GM18858 (cell line): ENCODE results near the gene FRY.

Experiments used
- ATAC-seq: cut with Tn5 transposase; IDR thresholded peaks from one replicate; pipeline ENCODE4 v1.9.1; 2021; ENCODE audit not compliant: unreplicated experiment

FRY gene

GRCh38 chr13:32285633-32285965, 254.0 kb downstream of the FRY start:
- ATAC-seq, result no peak

- ATAC-seq, result no peak
These were observed 265.6 kb downstream of the FRY start for GRCh38 chr13:32297206-32297605.

- no peak for ATAC-seq
These were observed 267.1 kb downstream of the FRY start for GRCh38 chr13:32298695-32299094.

- no peak for ATAC-seq
These were observed 268.3 kb downstream of the FRY start for GRCh38 chr13:32299893-32300292.

- no peak for ATAC-seq
These were observed 268.8 kb downstream of the FRY start for GRCh38 chr13:32300406-32300805.

- no peak for ATAC-seq
These were observed 269.3 kb downstream of the FRY start for GRCh38 chr13:32300920-32301319.

- ATAC-seq, result no peak
These were observed 270.9 kb downstream of the FRY start for GRCh38 chr13:32302461-32302860.

GRCh38 chr13:32305646-32306045, 274.1 kb downstream of the FRY start:
- ATAC-seq, result no peak

GRCh38 chr13:32309312-32310133, 277.9 kb downstream of the FRY start:
- peak; percentile 10 for ATAC-seq

GRCh38 chr13:32310134-32310706, 278.6 kb downstream of the FRY start:
- peak; percentile 70 for ATAC-seq

- no peak for ATAC-seq
These were observed 279.8 kb downstream of the FRY start for GRCh38 chr13:32311188-32311897.

- ATAC-seq, result peak; percentile 13
These were observed 283.0 kb downstream of the FRY start for GRCh38 chr13:32314271-32315237.

GRCh38 chr13:32315238-32316027, 283.9 kb downstream of the FRY start, which contains the start of the genes BRCA2 and ZAR1L:
TSS of gene BRCA2 (plus strand) at chr13:32315508. CDS start at chr13:32316461, 953 bp downstream.
TSS of gene ZAR1L (minus strand) at chr13:32315363. CDS start at chr13:32311925, 3,438 bp downstream.
- ATAC-seq, result peak; percentile 89

- peak; percentile 40 for ATAC-seq
These were observed 284.4 kb downstream of the FRY start for GRCh38 chr13:32316028-32316339.

- no peak for ATAC-seq
These were observed 284.9 kb downstream of the FRY start for GRCh38 chr13:32316501-32316900.

GRCh38 chr13:32317716-32318465, 286.3 kb downstream of the FRY start:
- ATAC-seq, result no peak

GRCh38 chr13:32320528-32320927, 289.0 kb downstream of the FRY start:
- no peak for ATAC-seq

- ATAC-seq, result no peak
These were observed 292.3 kb downstream of the FRY start for GRCh38 chr13:32323912-32324311.

GRCh38 chr13:32330441-32330840, 298.9 kb downstream of the FRY start:
- ATAC-seq, result no peak
